Activated B cell treated with CpG ODN at 0.5 μM for 24 hours (primary cell): ENCODE data around the gene CDT1. TPM values are rescaled to one million over a fixed set of nuclear protein-coding genes. Genes with fewer than 3 reads are reported as not detected.

Experiments
- ATAC-seq: fragments of 200-7000 bp; cut with Tn5 transposase; one replicate; pipeline ENCODE4 v1.10.0; 2021; ENCODE audit warnings: low read depth, mild to moderate bottlenecking, moderate library complexity
- CTCF ChIA-PET: fragments of 350-600 bp; sonication (Branson Sonifier 250); formaldehyde crosslinking; loops from one replicate; lab custom pipeline; 2021; ENCODE audit warnings: antibody characterized with exemption; lab: Charles Lee
- POLR2A ChIA-PET: fragments of 350-600 bp; sonication (Branson Sonifier 250); formaldehyde crosslinking; loops from one replicate; lab custom pipeline; 2021; ENCODE audit warnings: antibody characterized with exemption; lab: Charles Lee
- DNase-seq: peaks from one replicate; pipeline ENCODE4 v3.0.0; 2022
- H3K27ac Mint-ChIP-seq: one replicate; pipeline ENCODE4 v1.8.0; 2020; ENCODE audit warnings: mixed read lengths
- H3K27me3 Mint-ChIP-seq: one replicate; pipeline ENCODE4 v1.8.0; 2021; ENCODE audit warnings: mixed read lengths
- H3K36me3 Mint-ChIP-seq: one replicate; pipeline ENCODE4 v1.8.0; 2021; ENCODE audit warnings: low read depth, mixed read lengths
- H3K4me1 Mint-ChIP-seq: one replicate; pipeline ENCODE4 v1.8.0; 2021; ENCODE audit warnings: mixed read lengths
- H3K4me3 Mint-ChIP-seq: one replicate; pipeline ENCODE4 v1.8.0; 2020; ENCODE audit warnings: mild to moderate bottlenecking, mixed read lengths
- H3K9me3 Mint-ChIP-seq: one replicate; pipeline ENCODE4 v1.8.0; 2020; ENCODE audit warnings: mixed read lengths
- CTCF ChIP-seq: fragments of 200-600 bp; IDR thresholded peaks from one replicate; pipeline ENCODE4 v1.8.0; 2022; ENCODE audit warnings: antibody characterized with exemption, mild to moderate bottlenecking
- intact Hi-C: fragments of 100-400 bp; cut with micrococcal nuclease; formaldehyde crosslinking; loops from one replicate; pipeline ENCODE4 v1.15.1; 2024
- total RNA-seq: library from RNA; stranded (reverse); gene quantifications from 2 replicates; pipeline ENCODE4 v1.2.3, GENCODE V29; 2022

The CDT1 gene
- total RNA-seq, 1 donor from 2014 or later, result 4.3 TPM

GRCh38 chr16:88839745-88840599, 36.4 kb downstream of the CDT1 start:
- intact Hi-C loops, result no loop called here
- no peak for ATAC-seq
- Mint-ChIP-seq H3K36me3 (peaks cover 26% of the 10 kb centered on the region), H3K9me3 (no peaks in the 10 kb centered on the region), H3K4me1 (peaks cover 4% of the 10 kb centered on the region), H3K4me3 (no peak overlapping the region), H3K27ac (no peak overlapping the region), H3K27me3 (no peaks in the 10 kb centered on the region)
- POLR2A ChIA-PET, result no interaction called here
- TF ChIP-seq CTCF, result no peak
- DNase-seq, result no peak
- CTCF ChIA-PET, result no interaction called here

- ATAC-seq, result no peak
- peaks cover 23% of the 10 kb centered on the region for H3K36me3 Mint-ChIP-seq
- H3K27ac Mint-ChIP-seq, result no peak overlapping the region
- H3K4me3 Mint-ChIP-seq, result no peak overlapping the region
- H3K4me1 Mint-ChIP-seq, result peaks cover 4% of the 10 kb centered on the region
- no peaks in the 10 kb centered on the region for H3K9me3 Mint-ChIP-seq
- TF ChIP-seq CTCF, result no peak
- ChIA-PET POLR2A (no interaction called here), CTCF (no interaction called here)
- no peak for DNase-seq
- intact Hi-C loops, result no loop called here
- H3K27me3 Mint-ChIP-seq, result no peaks in the 10 kb centered on the region
Observed at GRCh38 chr16:88840600-88841215, 37.1 kb downstream of the CDT1 start.

GRCh38 chr16:88841521-88842307, 38.1 kb downstream of the CDT1 start:
- Mint-ChIP-seq H3K4me1 (peaks cover 4% of the 10 kb centered on the region), H3K27me3 (no peaks in the 10 kb centered on the region), H3K9me3 (no peaks in the 10 kb centered on the region), H3K36me3 (peaks cover 25% of the 10 kb centered on the region), H3K4me3 (no peak overlapping the region), H3K27ac (no peak overlapping the region)
- POLR2A ChIA-PET, result no interaction called here
- ATAC-seq (no peak), DNase-seq (no peak)
- CTCF ChIA-PET, result no interaction called here
- TF ChIP-seq CTCF, result no peak
- intact Hi-C loops, result no loop called here

- CTCF ChIA-PET, result no interaction called here
- intact Hi-C loops, result no loop called here
- Mint-ChIP-seq H3K27ac (no peak overlapping the region), H3K4me3 (no peak overlapping the region), H3K27me3 (no peaks in the 10 kb centered on the region), H3K9me3 (no peaks in the 10 kb centered on the region), H3K36me3 (peaks cover 25% of the 10 kb centered on the region), H3K4me1 (peaks cover 4% of the 10 kb centered on the region)
- POLR2A ChIA-PET, result no interaction called here
- no peak for TF ChIP-seq CTCF
- no peak for ATAC-seq
- no peak for DNase-seq
Observed at GRCh38 chr16:88842308-88842756, 38.7 kb downstream of the CDT1 start.

GRCh38 chr16:88842806-88843205, 39.2 kb downstream of the CDT1 start:
- Mint-ChIP-seq H3K4me3 (no peak overlapping the region), H3K27ac (no peak overlapping the region), H3K27me3 (no peaks in the 10 kb centered on the region)

More at GRCh38 chr16:88842806-88843205, 39.2 kb downstream of the CDT1 start:
- H3K9me3 Mint-ChIP-seq, result no peaks in the 10 kb centered on the region
- H3K4me1 Mint-ChIP-seq, result peaks cover 4% of the 10 kb centered on the region
- peaks cover 26% of the 10 kb centered on the region for H3K36me3 Mint-ChIP-seq
- DNase-seq (no peak), ATAC-seq (no peak)
- ChIA-PET CTCF (no interaction called here), POLR2A (no interaction called here)
- intact Hi-C loops, result no loop called here
- no peak for TF ChIP-seq CTCF
